ENCODE results near the gene SFN. TPM values are rescaled to one million over a fixed set of nuclear protein-coding genes. Genes with fewer than 3 reads are reported as not detected.

Gene SFN
- total and polyA plus RNA-seq, 2 of the 13 experiments (the other 11 are each of a cell fraction or from before 2014, with no cell fraction given): 4.3 to 5.6 TPM

GRCh38 chr1:26911399-26912146 lies 48.6 kb downstream of the SFN start (continued):
- TF ChIP-seq PRDM15 (CRISPR knock-in tag; IDR thresholded peaks at IDR 0.05) (no peak), XBP1 (CRISPR knock-in tag; IDR thresholded peaks at IDR 0.05) (no peak), PPARG (CRISPR knock-in tag; conservative IDR thresholded peaks at IDR 0.05) (0 out of 2 replicates have a peak, but pooled peaks have one; percentile 9), NFE2L2 (IDR thresholded peaks at IDR 0.05; ENCODE audit: low read length) (no peak), KDM2A (CRISPR knock-in tag; IDR thresholded peaks at IDR 0.05; ENCODE audit: borderline replicate concordance, low read depth) (peak; percentile 55; the same call in 1 of the 2 replicates), ZNF605 (CRISPR knock-in tag; IDR thresholded peaks at IDR 0.05) (no peak), ZNF331 (CRISPR knock-in tag; IDR thresholded peaks at IDR 0.05) (no peak), SNAPC5 (CRISPR knock-in tag; IDR thresholded peaks at IDR 0.05; ENCODE audit: borderline replicate concordance) (no peak), IKZF5 (CRISPR knock-in tag; IDR thresholded peaks at IDR 0.05) (no peak), MTF1 (CRISPR knock-in tag; IDR thresholded peaks at IDR 0.05) (no peak), ZBTB20 (CRISPR knock-in tag; IDR thresholded peaks at IDR 0.05; ENCODE audit: borderline replicate concordance, low read depth) (peak; percentile 33; the same call in 1 of the 2 replicates), SSRP1 (CRISPR knock-in tag; IDR thresholded peaks at IDR 0.05) (no peak), TBX2 (CRISPR knock-in tag; IDR thresholded peaks at IDR 0.05; ENCODE audit: borderline replicate concordance) (no peak), ZNF513 (CRISPR knock-in tag; conservative IDR thresholded peaks at IDR 0.05) (0 out of 2 replicates have a peak, but pooled peaks have one; percentile 79), DMTF1 (CRISPR knock-in tag; IDR thresholded peaks at IDR 0.05) (no peak), CHCHD3 (CRISPR knock-in tag; IDR thresholded peaks at IDR 0.05) (no peak), ZNF414 (CRISPR knock-in tag; IDR thresholded peaks at IDR 0.05) (no peak)
- TF ChIP-seq, protein P1, sequence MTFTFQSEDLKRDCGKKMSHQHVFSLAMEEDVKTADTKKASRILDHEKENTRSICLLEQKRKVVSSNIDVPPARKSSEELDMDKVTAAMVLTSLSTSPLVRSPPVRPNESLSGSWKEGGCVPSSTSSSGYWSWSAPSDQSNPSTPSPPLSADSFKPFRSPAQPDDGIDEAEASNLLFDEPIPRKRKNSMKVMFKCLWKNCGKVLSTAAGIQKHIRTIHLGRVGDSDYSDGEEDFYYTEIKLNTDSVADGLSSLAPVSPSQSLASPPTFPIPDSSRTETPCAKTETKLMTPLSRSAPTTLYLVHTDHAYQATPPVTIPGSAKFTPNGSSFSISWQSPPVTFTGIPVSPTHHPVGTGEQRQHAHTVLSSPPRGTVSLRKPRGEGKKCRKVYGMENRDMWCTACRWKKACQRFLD (CRISPR knock-in tag; IDR thresholded peaks at IDR 0.05; ENCODE audit: borderline replicate concordance): no peak

All from HepG2 (cell line).